HEK293T (cell line): ENCODE measurements around the gene MAGI2.

Experiments used
- ARNT ChIP-seq: fragments of 450-650 bp; IDR thresholded peaks from 2 replicates; pipeline ENCODE4 v1.6.1; 2017; ENCODE audit warnings: mild to moderate bottlenecking
- BHLHE40 ChIP-seq: fragments of 450-650 bp; IDR thresholded peaks from 2 replicates; pipeline ENCODE4 v1.6.1; 2016; ENCODE audit warnings: mild to moderate bottlenecking, moderate library complexity, borderline replicate concordance
- CTBP1 ChIP-seq: fragments of 450-650 bp; IDR thresholded peaks from 2 replicates; pipeline ENCODE4 v1.6.1; 2016; ENCODE audit warnings: borderline replicate concordance
- ELF4 ChIP-seq: fragments of 450-650 bp; IDR thresholded peaks from 2 replicates; pipeline ENCODE4 v1.6.1; 2017; ENCODE audit warnings: antibody characterized with exemption
- FOXK2 ChIP-seq: fragments of 450-650 bp; IDR thresholded peaks from 2 replicates; pipeline ENCODE4 v1.6.1; 2016; ENCODE audit warnings: mild to moderate bottlenecking
- HDGF ChIP-seq: fragments of 450-650 bp; IDR thresholded peaks from 2 replicates; pipeline ENCODE4 v1.6.1; 2017; ENCODE audit warnings: antibody characterized with exemption, borderline replicate concordance
- NFRKB ChIP-seq: fragments of 450-650 bp; IDR thresholded peaks from 2 replicates; pipeline ENCODE4 v1.6.1; 2016; ENCODE audit warnings: mild to moderate bottlenecking, moderate library complexity
- TARDBP ChIP-seq: fragments of 450-650 bp; IDR thresholded peaks from 2 replicates; pipeline ENCODE4 v1.6.1; 2016
- TF ChIP-seq, protein P1 (sequence below): fragments of 450-650 bp; IDR thresholded peaks from 2 replicates; pipeline ENCODE4 v1.6.1; 2016

DNA sequence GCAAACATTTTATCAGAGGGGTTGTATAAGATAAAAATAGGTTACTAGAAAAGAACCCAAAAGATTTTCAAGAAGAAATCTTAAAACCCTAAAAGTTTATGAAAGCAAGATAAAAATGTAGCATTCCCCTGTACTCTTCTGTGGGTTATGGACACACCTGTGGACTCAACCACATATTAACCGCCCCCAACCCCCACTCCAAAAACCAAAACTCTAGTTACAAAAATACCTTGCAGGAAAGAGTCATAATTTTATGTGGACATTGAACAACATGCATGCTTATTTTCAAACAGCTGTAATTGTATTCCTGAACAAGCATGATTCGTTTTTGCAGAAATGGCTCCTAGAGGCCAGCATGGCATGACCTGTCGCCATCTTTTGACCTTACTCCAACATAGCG, 1188.0 kb downstream of the MAGI2 start:
- no peak for TF ChIP-seq ARNT
- TF ChIP-seq HDGF: no peak
- no peak for TF ChIP-seq FOXK2
- TF ChIP-seq ELF4: no peak
- TF ChIP-seq BHLHE40: no peak
- no peak for TF ChIP-seq CTBP1
- no peak for TF ChIP-seq NFRKB
- TF ChIP-seq TARDBP: no peak
- TF ChIP-seq, protein P1, sequence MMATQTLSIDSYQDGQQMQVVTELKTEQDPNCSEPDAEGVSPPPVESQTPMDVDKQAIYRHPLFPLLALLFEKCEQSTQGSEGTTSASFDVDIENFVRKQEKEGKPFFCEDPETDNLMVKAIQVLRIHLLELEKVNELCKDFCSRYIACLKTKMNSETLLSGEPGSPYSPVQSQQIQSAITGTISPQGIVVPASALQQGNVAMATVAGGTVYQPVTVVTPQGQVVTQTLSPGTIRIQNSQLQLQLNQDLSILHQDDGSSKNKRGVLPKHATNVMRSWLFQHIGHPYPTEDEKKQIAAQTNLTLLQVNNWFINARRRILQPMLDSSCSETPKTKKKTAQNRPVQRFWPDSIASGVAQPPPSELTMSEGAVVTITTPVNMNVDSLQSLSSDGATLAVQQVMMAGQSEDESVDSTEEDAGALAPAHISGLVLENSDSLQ: no peak
